ENCODE results near the gene SPATA31A3. TPM values are rescaled to one million over a fixed set of nuclear protein-coding genes. Genes with fewer than 3 reads are reported as not detected.
"Not testable (repeated sequence)": the region's sequence is repeated elsewhere in the genome, so short reads cannot be mapped to it uniquely, and the experiment has no call there.

Gene SPATA31A3
- total RNA-seq (2014; rRNA removed; shearing (Covaris generic)): not detected in 2 replicates

GRCh38 chr9:66992450-66992849, at the start of gene SPATA31A3:
Gene SPATA31A3, minus strand, starts transcription at chr9:66992550. Its CDS starts 29 bp downstream, at chr9:66992521.
- DNase-seq (ENCODE audit: low read depth): not testable (repeated sequence)

- not testable (repeated sequence) for DNase-seq (ENCODE audit: low read depth)
These were observed 39.8 kb downstream of the SPATA31A3 start for GRCh38 chr9:66952576-66952975.

DNA sequence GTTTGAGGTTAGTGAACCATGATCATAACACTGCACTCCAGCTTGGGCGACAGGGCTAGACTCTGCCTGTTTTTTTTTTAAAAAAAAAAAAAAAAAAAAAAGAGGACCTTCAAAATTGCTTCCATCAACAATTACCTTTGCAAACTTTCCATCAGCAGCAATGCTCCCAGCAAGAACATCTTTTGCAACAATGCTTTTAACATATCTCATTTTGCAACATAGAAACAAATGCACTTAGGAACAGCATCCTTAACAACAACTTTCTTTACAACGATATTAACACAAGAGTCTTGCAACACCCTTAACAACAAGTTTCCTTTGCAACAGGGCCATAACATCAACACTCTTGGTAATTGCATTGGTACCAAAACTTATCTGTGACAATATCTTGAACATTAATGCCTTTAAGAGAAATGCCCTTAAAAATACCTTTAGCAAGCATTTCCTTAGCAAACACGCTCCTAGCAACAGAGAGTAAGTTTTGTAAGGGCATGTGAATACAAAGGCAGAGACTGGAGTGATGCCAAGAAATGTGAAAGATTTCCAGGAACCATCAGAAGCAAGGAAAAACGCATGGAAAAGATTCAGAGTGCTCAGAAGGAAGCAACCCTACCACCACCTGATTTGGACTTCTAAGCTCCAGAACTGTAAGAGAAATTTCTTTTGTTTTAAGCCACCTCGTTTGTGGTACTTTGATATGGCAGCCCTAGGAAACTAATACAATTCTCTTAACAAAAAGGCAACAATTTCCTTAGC, 49.8 kb downstream of the SPATA31A3 start:
- not testable (repeated sequence) for DNase-seq (ENCODE audit: low read depth)

DNA sequence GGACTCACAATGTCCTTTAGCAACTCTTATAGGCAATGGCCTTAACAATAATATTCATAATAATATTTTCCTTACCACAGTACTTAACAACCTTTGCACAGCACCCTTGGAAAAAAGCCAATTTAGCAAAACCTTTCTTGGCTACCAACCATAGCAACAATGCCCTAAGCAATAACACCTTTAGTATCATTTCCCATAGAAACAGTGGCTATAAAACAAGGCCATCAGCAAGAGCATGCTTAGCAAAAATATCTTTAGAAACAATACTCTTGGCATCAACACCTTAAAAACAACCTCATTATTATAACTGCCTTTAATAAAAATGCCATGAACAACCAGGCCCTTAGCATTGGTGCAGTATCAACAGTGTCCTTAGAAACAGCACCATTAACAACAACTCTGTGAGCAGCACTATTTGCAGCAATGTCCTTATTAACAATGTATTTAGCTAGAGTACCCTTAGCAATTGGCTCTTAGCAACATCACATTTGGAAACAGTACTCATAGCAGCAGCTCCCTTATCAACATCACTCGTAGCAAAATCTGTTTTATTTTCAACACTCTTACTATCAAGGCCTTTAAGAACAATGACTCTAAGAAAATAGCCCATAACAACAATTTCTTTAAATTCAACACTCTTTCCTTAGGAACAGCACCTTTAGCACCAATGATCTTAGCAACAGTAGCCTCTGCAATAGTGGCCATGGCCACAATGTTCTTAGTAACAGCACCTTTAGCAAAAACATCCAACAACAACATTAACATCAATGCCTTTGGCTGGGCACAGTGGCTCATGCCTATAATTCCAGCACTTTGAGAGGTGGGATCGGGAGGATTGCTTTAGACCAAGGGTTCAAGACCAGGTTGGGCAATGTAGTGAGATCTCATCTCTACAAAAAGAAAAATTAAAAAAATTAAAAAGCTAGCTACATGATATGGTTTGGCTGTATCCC, 52.2 kb downstream of the SPATA31A3 start:
- not testable (repeated sequence) for DNase-seq (ENCODE audit: low read depth)

DNA sequence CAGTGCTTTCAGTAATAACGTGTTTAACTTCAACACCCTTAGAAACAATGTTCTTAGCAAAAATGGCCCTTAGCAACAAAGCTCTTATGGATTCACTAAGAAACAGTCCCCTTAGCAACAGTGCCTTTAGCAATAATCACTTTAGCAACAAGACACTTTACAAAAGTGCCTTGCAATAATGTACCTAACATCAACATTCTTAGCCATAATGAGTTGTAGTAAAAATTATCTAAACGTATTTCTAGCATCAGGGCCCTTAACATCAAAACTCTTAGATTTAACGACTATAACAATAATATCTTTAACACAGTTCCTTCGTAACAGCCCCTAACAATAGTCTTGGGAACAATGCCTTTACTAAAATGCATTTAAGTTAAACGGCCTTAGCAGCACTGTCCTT, 54.0 kb downstream of the SPATA31A3 start:
- not testable (repeated sequence) for DNase-seq (ENCODE audit: low read depth)

DNA sequence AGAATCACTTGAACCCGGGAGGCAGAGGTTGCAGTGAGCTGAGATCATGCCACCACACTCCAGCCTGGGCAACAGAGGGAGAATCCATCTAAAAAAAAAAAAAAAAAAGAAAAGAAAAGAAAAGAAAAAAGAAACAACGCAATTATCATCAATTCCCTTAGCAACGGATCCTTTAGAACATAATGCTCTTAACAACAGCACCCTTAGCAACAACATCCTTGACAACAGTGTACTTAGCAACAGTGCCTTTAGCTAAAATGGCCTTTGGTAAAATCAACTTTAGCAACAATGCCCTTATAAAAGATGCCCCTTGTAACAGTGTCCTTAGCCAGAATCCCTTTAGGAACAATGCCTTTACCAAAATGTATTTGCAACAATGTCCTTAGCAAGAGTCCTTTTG, 54.7 kb downstream of the SPATA31A3 start:
- not testable (repeated sequence) for DNase-seq (ENCODE audit: low read depth)

Other genes starting within 250 kb of the SPATA31A3 start
- gene ZNF658, start 91.8 kb downstream of the SPATA31A3 start, total RNA-seq (2014; rRNA removed; shearing (Covaris generic)): 2.6 and 4.9 TPM in 2 replicates